ENCODE measurements around the gene PDGFD.

The PDGFD gene

GRCh38 chr11:104093426-104094280, 70.3 kb downstream of the PDGFD start:
- DNase-seq (ENCODE audit: low read depth in 2 of 2), result no peak

GRCh38 chr11:104092744-104093143, 71.2 kb downstream of the PDGFD start:
- DNase-seq (ENCODE audit: low read depth in 2 of 2), result no peak

DNA sequence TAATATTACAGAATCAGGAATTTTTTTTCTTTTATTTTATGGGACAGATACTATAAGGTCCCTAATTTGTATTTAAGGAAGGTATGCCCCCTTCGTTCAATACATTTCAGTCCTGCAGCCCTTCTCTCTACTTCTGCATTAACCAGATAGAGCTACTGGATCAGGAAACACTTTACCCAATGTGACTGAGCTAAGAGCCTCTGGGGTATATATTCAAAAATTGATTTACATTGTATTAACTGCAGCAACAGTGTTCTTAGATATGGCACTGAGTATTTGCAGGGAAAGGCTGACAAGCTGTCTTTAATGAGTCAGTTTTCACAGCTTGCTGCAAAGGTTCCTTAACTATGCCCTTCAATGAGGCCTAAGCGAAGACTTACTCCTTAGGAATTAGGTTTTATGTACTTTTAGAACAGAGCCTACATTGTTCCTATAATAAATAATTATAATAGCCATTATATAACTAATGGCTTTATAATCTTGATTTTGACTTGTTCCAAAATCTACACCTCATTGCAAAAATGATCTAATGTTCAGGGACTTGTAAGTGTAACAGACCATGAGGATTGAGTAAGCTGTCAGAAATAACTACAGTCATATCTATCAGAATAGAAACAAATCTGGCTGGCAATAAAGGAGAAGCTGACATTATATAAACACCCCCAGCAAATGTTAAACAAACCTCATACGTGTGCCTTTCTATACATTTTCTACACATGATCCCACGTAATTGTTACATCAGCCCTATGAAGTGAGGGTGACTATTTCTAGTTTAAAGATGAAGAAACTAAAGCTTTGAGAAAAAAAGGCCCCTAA, 72.5 kb downstream of the PDGFD start:
- DNase-seq (ENCODE audit: low read depth in 2 of 2), result no peak

DNA sequence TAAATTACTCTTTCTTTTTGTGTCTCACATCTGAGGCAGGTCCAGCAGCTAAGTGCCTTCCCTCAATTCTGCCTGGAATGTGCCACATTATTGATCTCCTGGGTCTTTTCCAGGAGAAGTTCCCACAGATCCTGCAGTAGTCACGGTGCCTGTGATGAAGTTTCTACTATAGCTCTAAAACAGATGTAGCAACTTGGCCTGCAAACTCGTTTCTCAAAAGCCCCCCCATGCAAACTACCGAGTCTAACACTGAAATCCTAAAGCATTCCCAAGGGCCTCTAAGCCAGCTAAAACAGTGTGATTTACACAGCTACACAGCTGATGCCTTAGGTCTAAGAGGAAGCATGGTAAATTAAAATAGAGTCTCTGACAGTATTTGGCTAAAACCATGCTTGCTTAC, 73.2 kb downstream of the PDGFD start:
- DNase-seq (ENCODE audit: low read depth in 2 of 2), result no peak

- DNase-seq (ENCODE audit: low read depth in 2 of 2), result no peak
These were observed 74.5 kb downstream of the PDGFD start for GRCh38 chr11:104089481-104089880.

GRCh38 chr11:104086621-104087020, 77.3 kb downstream of the PDGFD start:
- no peak for DNase-seq (ENCODE audit: low read depth in 2 of 2)

- no peak for DNase-seq (ENCODE audit: low read depth in 2 of 2)
These were observed 85.0 kb downstream of the PDGFD start for GRCh38 chr11:104078995-104079394.

DNA sequence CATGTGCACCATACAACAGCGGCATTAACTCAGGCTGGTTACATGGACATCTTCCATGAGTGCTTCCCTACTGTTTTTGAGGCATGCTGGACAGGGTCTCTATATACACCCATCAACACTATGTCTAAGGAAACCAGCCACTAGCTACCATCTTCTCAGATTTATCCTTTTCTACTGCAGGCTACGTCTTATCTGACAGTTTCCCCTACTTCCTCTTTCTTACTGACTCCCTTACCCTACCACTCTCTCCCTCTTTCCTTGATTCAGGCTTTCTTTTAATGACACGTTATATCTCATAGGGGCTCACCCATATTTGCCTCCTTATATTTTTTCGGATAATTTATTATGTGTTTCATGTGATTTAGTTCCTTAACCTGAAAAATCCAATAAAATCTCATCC, 85.7 kb downstream of the PDGFD start:
- DNase-seq (ENCODE audit: low read depth in 2 of 2), result no peak

GRCh38 chr11:104076455-104076854, 87.5 kb downstream of the PDGFD start:
- no peak for DNase-seq (ENCODE audit: low read depth in 2 of 2)

DNA sequence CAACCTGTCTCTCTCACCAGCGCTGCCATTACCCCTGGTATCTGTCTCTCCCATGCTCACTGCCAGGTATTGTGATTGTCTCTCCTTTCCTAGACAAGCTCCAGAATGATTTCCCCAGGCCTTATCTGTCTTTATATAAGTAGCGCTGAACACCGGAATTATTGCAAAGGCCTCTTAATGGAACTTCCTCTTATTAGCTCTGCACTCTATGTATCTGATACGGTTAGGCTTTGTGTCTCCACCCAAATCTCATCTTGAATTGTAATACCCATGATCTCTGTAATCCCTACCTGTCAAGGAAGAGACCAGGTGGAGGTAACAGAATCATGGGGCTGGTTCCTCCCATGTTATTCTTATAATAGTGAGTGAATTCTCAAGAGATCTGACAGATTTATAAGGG, 88.2 kb downstream of the PDGFD start:
- DNase-seq (ENCODE audit: low read depth in 2 of 2), result no peak

DNA sequence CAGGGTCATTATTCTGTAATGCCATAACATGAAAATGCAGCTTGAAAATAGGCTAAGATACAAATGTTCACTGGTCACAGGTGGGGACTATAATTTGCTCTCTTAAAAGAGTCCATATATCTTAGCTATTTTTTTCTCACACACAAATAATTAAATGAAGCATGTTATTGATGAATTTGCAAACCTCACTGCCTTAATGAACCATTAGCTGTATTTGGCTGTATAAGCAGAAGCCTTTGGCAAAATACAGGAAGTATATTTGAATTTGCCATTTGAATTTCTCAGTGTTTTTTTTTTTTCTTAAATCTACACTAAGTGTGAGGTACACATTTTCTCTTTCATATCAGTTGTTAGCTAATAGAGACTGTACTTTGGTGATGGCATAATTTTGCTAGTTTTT, 88.9 kb downstream of the PDGFD start:
- DNase-seq (ENCODE audit: low read depth in 2 of 2), result no peak

DNA sequence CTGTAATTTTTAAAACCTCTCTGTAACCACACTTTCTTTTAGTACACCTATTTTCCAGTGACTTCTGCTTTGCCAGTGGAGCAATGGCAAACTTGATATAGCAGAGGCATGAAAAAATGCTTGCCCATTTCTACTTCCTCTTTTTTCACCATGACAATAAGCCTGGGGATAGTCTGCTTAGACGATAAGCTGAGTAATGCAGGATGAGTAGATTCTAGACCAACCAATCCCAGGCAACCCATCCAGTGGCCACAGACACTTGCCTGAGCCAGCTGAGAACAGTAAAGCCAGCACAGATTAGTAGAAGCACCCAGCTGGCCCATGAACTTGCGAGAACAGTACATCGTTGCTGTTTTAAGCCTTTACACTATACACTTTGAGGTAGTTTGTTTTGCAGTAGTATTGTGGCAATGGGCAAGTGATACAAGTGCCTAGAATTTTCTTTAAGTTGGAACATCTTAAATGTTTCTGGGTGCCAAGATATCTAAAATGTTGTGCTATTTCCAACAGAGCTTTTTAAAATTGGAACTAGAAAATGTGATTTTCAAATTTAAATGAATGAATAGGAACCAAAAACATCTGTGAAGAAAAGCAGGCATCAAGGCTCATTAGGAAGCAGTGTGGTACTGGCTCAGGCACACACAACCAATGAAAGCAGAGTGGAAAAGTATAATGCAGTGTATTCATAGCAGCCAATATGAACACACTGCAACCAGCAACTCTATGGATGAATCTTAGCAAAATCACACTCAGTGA, 89.8 kb downstream of the PDGFD start:
- DNase-seq (ENCODE audit: low read depth in 2 of 2), result no peak

GRCh38 chr11:104067534-104067933, 96.4 kb downstream of the PDGFD start:
- DNase-seq (ENCODE audit: low read depth in 2 of 2), result no peak

GRCh38 chr11:104064034-104064630, 99.8 kb downstream of the PDGFD start:
- DNase-seq (ENCODE audit: low read depth in 2 of 2), result no peak

GRCh38 chr11:104061853-104062521, 102.0 kb downstream of the PDGFD start:
- DNase-seq (ENCODE audit: low read depth in 2 of 2), result no peak

- DNase-seq (ENCODE audit: low read depth in 2 of 2), result no peak
These were observed 103.1 kb downstream of the PDGFD start for GRCh38 chr11:104060820-104061219.

- DNase-seq (ENCODE audit: low read depth in 2 of 2), result no peak
These were observed 103.7 kb downstream of the PDGFD start for GRCh38 chr11:104060004-104060794.

GRCh38 chr11:104058680-104059079, 105.3 kb downstream of the PDGFD start:
- DNase-seq (ENCODE audit: low read depth in 2 of 2), result no peak

GRCh38 chr11:104057908-104058307, 106.0 kb downstream of the PDGFD start:
- DNase-seq (ENCODE audit: low read depth in 2 of 2), result no peak

DNA sequence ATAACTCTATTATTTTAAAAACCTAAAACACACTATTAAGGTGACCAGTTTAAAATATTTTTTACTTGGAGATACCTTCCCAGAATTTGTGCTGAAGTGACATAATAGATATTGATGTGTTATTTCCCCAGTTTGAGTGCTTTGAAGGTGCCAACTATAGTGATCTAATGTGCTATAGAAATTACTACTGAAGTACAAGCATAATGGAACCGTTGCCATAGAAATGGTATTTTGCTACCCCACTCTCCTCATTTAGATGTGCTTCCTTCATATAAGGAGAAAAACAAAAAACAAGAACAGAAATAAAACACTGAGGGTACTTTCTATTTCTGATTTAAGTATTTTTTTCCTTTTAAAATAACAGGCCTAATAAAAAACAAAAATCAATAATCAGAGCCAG, 108.4 kb downstream of the PDGFD start:
- DNase-seq (ENCODE audit: low read depth in 2 of 2), result no peak
